Thyroid gland (tissue), 4 donors: ENCODE results near the gene UNC13A.

Experiments used
- POLR2A ChIP-seq, 2 donors: fragments of 450-650 bp; IDR thresholded peaks; one replicate each; pipeline ENCODE4 v1.6.1; 2017; ENCODE audit warnings: antibody characterized with exemption in 2 of 2, mild to moderate bottlenecking in 2 of 2, moderate library complexity in 1 of 2
- TF ChIP-seq, protein P1 (sequence below), 6 experiments: fragments of 200-600 bp in 3 of 6; fragments of 450-650 bp in 3 of 6; sonication (generic) in 3 of 6; IDR thresholded peaks; one replicate each; pipeline ENCODE4 v1.5.1; 2016 to 2019; ENCODE audit warnings: antibody characterized with exemption in 6 of 6, mild to moderate bottlenecking in 2 of 6, inconsistent platforms in 1 of 6, moderate library complexity in 1 of 6

DNA sequence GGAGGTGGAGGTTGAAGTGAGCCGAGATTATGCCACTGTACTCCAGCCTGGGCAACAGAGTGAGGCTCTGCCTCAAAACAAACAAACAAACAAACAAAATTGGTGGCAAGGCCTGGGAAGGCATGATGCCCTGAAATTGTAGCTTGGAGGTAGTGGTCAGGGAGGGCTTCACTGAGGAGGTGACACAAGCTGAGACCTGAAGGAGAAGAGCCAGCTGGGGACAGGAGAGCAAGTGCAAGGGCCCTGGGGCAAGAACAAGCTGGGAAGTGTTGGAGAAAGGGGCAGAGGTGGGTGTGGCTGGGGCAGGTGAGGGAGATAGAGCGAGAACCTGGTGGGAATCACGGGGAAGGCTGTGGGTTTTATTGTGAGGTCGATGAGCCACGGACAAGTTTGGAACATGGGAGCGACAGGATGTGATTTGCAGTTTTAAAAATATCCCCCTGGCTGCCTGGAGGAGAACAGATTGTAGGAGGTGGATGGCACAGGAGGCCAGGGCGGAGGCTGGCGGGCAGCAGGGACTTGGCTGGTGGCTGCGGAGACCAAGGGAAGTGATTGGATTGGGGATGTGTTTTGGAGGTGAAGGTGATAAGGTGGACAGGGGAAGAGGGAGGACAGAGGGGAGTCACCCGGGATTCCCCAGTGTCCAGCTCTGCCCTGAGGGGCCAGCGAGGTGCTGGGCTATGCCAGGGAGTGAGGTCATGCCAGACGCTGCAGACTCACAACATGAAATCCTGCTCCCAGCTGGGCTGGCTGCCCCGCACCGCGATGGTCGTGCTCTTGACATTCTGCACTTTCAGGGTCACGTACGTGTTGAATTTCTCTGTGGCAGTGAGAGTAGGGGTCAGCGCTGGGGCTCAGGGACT, 14.0 kb downstream of the UNC13A start:
- TF ChIP-seq, protein P1, sequence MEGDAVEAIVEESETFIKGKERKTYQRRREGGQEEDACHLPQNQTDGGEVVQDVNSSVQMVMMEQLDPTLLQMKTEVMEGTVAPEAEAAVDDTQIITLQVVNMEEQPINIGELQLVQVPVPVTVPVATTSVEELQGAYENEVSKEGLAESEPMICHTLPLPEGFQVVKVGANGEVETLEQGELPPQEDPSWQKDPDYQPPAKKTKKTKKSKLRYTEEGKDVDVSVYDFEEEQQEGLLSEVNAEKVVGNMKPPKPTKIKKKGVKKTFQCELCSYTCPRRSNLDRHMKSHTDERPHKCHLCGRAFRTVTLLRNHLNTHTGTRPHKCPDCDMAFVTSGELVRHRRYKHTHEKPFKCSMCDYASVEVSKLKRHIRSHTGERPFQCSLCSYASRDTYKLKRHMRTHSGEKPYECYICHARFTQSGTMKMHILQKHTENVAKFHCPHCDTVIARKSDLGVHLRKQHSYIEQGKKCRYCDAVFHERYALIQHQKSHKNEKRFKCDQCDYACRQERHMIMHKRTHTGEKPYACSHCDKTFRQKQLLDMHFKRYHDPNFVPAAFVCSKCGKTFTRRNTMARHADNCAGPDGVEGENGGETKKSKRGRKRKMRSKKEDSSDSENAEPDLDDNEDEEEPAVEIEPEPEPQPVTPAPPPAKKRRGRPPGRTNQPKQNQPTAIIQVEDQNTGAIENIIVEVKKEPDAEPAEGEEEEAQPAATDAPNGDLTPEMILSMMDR (IDR thresholded peaks at IDR 0.05), result no peak
- TF ChIP-seq POLR2A (IDR thresholded peaks at IDR 0.05), result no peak
